Activated T-helper 1 cell treated with Interleukin-2 at 50 U/mL for 16 hours (primary cell): ENCODE results near the gene CDC7.
A peak's percentile ranks its signal among the peaks of the same experiment; 100 is the strongest.
"Not testable (repeated sequence)": the region's sequence is repeated elsewhere in the genome, so short reads cannot be mapped to it uniquely, and the experiment has no call there.

Experiments
- DNase-seq: peaks from one replicate; pipeline ENCODE4 v3.0.0-alpha.2; 2020; ENCODE audit warnings: low read depth

The CDC7 gene

DNA sequence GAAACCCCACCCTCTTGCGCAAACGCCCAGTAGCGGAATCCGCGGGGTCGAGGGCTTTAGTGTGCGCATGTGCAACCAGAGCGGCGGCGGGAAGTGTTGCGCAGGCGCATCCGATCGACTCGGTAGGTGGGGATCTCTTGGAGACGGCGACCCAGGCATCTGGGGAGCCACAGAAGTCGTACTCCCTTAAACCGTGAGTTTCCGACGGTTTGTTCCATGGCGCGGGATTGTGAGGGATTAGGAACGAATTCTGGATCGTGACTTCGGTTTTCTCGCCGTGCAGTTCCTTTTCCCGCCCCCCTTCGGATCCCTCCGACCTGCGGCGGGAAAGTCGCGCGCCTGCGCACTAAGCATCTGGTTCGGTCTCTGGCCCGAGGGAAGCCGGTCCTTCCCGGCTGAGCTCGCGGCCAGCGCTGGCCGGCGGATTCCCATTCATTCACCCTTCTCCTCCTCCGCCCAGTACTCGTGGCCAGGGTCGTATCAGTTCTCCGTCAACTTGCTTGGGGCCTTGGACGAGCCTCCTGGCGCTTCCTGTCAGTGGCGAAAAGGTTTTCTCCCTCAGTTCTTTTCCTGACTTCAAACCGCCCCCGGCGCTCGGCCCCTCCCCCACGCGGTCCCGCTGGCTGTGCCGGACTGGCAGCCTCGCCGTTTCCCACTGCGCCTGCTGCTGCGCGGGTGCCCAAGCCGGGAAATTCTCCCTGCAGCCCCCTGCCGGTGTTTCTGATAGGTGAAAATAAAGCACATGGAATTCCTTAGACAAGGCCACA, at the start of gene CDC7:
CDC7 (plus strand) TSS at position 96 of the 767 bp plus-strand sequence. CDS start 866 bp downstream, outside the sequence.
- peak; percentile 76 for DNase-seq

DNA sequence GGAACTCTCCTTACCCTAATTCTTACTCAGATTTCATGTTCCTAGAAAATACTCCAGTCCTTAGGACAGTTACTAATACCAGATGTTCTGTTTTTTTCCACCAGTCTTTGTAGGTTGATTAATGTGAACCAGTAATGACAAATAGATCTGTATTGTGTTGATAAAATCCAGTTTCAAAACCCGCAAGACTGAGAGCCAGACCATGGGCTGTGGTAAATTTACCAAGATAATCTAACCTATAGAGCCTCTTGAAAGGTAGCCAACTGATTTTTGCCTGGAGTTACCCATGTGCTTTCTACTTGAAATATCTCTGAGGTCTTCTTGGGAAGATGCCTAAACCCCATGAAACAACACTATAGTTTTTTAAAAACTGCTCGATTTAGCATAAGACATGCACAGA, 46.5 kb upstream of the CDC7 start:
- DNase-seq = no peak

DNA sequence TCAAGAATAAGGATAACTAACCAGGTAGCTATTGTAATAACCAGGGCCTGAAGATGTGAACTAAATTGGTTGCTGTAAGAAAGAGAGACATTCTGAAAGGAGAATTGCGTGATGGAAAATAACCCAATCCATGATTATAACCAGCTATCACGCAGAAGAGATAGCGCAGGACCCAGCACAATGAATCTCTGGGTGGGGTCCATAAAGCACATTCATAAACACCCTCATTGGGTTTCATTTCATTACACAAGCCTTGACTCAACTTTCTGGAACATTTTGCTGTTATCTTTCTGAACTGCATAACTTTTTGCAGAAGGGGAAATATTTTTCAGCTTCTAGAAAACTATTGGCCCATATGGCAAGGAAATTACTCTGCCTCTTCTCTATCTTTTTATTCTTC, 45.3 kb upstream of the CDC7 start:
- no peak for DNase-seq

DNA sequence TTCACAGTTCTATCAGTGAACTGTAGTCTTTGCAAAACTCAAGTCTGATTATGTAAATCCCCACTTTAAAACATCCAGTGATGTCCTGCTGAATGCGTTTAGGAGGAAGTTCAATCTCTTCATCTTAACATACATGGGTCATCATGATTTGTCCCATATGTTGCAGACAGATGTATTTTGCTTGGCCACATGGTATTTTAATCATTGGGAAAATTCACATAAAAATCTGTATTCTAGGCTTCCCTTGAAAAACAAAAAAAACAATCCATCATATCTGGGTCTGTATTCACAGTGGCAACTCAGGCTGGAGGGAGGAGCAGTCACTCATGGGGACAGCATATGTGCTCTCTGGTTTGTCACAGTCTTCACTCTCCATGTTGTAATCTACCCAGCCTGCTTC, 44.8 kb upstream of the CDC7 start:
- no peak for DNase-seq

DNA sequence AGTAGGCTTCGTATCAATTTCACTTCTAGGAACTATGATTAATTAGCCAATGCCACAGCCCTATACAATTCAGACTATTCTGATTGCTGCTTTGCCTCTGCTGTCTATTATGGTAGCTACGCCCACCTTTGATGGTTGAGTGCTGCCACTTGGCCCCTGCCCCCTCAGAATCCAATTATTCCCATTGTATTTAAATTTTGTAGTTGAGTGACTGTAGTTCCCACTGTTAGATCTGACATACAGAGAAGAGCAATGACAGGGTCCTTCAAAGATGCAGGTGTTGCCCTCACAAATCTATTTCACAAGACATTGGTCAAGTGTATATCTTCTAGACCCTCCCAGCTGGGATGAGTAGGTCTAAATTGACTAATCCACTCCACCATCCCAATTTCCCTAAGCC, 35.3 kb upstream of the CDC7 start:
- DNase-seq = not testable (repeated sequence)

DNA sequence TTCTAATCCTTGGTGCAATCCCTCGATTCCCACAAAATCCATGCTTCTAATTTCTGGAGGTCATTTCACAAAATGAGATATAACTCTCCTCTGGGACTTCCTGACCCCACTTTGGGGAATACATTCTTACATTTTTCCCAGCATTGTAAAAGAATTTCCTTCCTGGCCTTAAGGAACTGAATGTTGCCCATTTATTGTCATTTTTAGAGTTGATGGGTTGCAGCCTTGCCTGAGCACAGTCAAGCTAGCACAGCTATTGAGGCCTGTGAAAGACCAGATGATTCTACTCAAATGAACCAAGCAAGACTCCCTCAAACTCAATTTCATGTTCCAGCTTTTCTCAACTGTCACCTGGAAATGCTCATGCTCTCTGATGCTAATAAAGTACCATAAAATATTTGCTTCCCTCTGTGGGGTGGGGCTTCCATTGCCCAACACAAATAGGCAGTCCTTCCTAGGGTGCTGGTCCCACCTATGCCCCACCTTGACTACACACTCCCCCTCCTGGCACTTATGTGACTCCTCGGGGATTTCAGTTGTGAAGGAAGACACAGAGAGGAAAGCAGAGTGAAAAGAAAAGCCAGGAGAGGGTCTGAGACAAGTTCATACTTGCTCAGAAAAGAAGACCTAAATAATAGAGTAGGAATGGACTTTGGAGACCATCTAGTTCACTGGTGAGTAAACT, 24.0 kb upstream of the CDC7 start:
- DNase-seq = no peak

DNA sequence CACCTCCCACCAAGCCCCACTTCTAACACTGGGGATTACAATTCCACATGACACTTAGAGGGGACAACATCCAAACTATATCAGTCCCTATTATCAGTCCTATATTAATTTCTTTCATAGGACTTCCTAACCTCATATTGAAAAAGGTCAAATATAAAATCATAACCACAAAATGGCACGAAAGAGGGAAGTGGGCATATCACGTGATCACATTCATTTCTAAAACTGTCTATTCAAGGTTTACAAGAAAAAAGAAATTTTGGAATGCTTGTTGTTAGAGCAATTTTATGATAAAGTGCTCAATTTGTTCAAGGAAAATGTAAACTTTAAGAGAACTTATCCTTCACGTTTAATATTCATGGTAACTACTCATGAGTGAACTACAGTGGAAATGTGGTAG, 13.2 kb upstream of the CDC7 start:
- DNase-seq = no peak

DNA sequence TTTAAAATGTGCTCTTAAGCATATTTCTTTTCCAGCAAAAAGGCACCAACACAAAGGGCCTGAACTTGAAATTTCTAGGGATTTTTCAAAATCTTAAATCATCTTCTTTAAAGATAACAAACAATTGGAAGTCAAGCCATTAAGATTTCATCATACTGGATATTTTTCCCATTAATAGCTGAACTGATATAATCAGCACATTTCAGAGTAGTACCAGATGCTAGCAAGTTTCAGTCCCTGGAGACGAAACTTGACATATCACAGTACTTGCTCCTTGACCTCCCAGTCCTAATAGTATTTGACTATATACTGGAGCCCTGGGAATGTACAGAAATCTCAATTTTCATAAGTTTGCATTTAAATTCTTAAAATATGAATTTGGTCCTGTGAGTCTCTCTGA, 10.2 kb upstream of the CDC7 start:
- DNase-seq = no peak

DNA sequence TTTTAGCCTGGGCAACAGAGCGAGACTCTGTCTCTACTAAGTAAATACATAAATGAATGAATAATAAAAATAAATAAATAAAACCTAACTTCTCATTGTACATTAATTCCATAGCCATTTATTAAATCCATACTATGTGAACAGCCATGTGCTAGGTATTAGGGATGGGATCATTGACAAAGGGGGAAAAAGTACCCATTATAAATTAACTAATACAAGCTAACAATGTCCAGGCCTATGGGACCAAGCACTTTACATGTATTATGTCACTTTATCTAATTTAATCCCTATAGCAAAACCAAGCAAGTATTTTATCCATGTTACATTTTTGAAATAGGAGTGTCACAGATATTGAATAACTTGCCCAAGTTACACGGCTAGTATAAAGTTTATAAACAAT, 2.6 kb upstream of the CDC7 start:
- no peak for DNase-seq

DNA sequence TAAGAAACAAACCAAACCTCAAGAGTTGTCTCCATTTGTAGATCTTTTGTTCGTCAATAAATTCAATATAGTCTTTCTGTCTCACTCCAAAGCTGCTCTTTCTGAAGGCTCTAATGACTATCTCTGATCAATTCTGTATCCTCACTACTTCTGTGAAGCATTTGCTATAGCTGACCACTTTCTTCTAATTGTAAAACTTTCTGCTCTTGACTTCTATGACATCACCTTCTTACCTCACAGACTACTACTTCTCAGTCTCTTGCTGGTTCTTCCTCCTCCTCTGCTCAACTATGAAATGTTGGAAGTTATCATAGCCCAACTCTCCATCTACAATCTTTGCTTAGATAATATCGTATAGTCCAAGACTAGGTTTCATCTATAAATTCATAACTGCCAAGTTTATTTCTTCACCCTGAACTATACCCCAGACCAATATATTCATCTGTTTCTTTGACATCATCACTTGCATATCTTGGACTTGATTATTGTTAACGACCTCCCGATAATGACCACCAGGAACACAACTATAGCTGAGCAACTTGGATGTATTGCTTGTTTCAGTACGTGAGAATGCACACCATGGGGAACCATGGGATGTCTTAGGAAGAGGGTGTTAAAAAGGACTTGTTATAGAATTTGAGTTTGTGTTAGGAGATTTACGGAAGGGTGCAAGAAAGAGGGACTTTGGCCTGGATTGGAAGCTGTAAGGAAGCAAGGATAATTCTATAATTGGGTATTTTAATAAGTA, 2.0 kb upstream of the CDC7 start:
- no peak for DNase-seq

DNA sequence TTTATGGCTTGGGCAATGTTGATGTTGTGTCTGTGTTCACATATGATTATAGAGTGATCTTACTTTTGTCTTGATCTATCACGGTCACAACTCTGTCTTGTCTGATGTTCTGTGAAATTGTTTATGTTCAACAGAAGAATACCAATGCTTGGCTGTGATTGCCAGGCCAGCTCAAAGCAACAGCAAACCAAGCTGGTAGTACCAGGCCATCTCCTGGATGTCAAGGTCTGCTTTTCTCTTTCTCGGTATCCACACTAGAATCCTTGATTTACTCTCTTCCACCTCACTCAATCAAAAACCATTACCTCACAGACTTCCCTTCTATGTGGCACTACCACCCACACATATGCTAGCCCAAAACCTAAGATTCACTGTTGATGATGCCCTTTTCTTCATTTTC, 1.3 kb upstream of the CDC7 start:
- DNase-seq = no peak

DNA sequence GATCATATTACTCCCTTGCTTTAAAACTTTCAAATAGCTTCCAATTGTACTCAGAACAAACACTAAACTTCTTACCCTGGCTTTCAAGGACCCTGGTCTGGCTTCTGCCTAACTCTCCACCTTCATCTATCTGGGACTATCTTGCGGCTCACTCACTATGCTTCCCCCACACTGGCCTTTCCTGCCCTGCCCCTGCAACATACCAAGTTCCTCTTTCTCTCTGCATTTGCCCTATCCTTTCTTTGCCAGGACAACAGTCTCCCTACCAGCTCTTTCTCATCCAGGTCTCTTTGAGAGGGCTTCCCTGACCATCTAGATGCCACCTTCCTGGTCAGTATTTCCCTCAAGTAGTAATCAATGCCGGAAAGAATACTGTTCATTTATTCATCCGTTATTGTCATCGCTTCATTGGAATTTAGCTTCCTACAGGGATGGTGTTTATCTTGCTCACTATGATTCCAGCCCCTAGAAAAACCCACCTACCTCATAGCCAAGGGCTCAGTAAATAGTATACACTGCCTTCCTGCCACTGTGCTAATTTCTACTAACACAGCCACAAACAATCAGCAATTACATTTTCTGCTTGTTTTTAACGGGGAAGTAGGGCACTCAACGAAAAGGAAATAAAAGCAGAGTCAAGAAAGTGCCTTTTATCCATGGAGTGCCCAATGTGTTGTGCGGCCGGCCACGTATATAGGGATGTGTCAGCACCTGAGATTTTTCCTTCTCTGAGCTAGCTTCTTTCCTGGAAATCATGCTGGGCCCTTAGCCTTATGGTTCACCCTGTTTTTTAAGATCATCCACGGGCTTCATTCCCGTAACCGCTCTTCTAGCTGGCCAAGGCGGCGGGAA, 521 bp upstream of the CDC7 start:
- DNase-seq = no peak

DNA sequence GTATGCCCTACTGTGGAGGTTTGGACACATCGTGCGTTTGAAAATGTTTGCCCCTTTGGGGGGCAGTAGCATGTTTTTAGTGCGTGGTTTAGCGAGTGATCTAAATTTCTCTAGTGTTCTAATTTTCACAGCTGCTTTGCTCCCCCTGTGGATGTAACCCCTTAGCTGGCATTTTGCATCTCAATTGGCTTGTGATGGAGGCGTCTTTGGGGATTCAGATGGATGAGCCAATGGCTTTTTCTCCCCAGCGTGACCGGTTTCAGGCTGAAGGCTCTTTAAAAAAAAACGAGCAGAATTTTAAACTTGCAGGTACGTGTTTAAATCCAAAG, 836 bp downstream of the CDC7 start:
- DNase-seq = no peak

DNA sequence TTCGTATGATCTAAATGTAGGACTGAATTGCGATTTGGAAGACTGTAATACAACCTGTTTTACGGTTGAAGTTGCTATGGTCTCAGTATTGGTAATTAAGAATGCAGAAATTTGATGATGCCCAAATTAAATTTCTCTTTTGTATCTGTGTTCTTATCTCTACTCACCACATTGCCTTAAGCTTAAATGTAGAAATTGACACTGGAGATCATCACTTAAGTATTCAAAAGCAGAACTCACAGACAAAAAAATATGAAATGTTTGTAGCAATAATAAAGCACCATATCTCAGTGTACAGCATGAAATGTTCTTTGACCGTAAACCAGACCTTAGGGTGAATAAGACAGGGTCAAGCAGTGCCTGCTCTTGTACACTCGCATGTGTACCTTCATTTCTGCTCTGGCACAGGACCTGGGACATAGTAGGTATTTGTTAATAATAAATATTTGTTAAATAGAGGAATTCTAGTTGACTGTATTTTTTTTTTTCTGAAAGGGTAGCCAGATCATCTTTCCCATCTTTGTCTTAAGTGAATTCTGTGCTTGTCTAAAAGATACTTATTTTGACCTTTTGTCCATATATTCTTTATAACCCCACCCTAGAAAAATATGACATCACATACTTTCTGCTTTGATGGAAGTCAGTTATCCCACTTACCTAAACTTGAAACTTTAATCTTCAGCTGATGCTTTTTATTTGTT, 1.5 kb downstream of the CDC7 start:
- DNase-seq = no peak

DNA sequence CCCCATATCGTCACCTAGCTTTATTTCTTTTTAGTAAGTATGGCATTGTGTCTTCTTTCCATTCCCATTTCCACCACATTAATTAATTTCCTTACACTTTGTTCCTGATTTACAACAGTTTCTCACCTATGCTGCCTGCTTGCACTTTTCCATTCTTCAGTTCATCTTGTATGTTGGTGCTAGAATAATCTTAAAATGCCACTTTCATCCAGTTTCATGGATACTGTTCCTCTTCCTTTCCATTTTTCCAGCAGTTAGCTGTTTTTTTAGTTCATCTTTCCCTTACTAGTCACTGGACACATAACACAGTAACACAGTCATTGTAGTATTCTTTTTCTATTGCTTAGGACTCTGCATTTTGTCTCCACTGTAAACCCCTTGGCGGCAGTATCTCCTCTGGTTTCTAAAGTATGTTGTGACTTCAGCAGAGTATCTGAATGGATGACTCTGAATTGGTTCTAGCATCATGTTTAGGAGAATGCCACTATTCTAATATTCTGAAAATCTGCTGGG, 2.1 kb downstream of the CDC7 start:
- DNase-seq = no peak

DNA sequence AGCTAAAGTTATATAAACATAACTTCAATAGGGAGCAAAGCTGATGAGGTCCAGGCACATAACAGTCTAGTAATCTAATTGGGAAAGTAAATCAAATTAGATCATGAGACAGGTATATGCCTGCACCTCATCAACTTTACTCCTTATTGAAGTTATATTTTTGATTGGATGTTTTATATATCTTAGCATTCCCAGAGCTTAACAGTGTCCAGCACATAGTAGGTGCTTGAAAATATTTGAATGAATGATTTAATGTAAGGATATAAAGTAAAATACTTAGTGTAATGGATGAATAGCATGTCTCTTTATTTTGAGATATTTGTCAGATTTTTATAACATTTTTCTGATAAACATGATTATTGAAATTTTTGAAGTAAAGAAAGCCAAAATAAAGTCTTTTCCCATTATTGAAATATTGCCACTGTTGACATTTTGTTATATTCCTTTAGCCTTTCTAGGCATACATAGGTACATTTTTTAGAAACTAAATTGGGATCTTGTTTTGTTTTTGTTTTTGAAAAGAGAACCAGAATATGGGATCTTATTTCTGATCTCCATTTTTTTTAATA, 2.8 kb downstream of the CDC7 start:
- no peak for DNase-seq

DNA sequence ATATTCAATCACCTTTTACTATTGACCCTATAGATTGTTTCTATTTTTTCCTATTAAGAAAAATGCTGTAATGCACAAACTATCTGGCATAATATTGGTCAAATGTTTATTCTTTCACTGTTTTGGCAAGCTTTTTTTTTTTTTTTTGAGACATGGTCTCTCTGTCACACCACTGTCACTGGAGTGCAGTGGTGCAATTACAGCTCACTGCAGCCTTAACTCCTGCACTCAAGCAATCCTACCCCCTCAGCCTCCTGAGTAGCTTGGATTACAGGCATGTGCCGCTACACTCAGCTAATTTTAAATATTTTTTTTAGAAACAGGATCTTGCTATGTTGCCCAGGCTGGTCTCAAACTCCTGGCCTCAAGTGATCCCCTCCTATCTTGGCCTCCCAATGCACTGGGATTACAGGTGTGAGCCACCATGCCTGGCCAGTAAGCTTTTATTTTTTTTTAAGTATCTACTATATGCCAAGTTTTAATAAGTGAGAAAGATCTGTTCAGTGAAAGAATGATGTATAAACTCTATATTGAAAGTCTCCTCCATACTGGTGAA, 3.4 kb downstream of the CDC7 start:
- no peak for DNase-seq

DNA sequence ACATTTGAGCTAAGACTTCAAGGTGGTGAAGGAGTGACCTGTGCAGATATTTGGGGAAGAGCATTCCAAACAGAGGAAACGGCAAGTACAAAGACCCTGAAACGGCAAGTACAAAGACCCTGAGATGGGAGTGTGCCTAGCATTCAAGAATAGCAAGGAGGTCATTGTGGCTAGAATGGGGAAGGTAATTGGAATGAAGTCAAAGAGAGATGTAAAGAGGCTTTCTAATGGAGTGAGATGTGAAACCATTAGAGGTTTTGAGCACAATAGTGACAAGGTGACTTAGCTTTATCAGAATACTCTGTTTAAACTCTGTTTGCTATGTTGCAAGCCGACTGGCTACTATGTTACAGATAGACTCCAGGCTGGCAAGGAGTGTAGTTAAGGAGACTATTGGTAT, 4.4 kb downstream of the CDC7 start:
- DNase-seq = no peak

DNA sequence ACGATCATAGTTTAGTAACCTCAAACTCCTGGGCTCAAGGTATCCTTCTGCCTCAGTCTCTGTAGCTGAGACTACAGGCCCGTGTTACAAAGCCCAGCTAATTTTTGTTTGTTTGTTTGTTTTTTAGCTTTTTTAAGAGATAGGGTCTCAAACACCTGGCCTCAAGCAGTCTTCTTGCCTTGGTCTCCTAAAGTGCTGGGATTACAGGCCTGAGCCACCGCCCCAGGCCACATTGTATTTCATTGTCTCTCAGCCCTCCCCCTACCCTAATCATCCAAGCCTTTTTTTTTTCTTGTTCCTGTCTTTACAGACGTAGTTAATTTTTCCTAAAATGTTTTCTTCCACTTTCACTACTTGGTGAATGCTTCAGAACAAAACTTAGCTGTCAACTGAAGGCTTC, 5.4 kb downstream of the CDC7 start:
- no peak for DNase-seq

DNA sequence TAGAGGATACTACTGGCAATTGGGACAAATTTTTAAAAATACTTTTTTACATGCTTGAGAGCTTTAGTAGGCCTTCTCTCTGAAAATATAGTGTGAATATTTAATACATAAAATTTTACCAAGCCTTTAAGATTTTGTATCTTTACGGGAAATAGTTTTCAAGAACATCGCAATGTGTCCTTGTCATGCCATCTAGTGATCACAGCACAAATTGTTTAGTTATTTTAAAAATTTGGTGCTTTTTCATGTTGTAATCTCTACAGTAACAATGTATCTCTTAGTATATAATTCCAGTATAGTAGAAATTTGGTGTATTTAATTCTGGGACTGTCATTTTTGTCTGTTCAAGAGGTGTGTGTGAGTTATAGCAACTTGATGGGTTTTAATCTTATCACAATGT, 6.7 kb downstream of the CDC7 start:
- no peak for DNase-seq

DNA sequence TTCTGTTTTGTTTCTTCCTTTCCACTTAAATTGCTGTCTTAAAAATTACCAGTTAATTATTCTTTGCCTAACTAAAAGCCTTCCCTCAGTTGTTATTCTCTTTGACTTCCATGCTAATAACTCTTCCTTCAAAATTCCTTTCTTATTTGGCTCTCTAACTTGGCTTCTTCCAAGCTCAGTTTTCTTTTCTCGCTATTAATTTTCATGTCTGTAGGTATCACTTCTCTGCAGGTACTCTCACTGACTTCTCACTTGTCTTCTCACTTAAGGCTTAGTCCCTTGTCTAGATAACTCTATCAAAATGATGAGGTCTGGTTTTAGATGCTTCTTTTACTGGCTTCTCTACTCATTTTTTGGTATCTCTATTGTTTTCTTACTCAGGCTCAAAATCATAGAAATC, 10.1 kb downstream of the CDC7 start:
- no peak for DNase-seq
